Parathyroid adenoma (tissue), 2 donors: Measurements from ENCODE around the gene LRRC10.
A peak's percentile ranks its signal among the peaks of the same experiment; 100 is the strongest.

Experiments
- H2AFZ ChIP-seq: fragments of 300-600 bp; sonication (generic); one replicate; pipeline ENCODE4 v1.7.0; 2017; ENCODE audit warnings: antibody characterized with exemption, mild to moderate bottlenecking
- H3K27ac ChIP-seq: fragments of 300-600 bp; sonication (generic); one replicate; pipeline ENCODE4 v1.7.0; 2017
- H3K27me3 ChIP-seq: fragments of 300-600 bp; sonication (generic); one replicate; pipeline ENCODE4 v1.7.0; 2017; ENCODE audit warnings: low read length; ENCODE audit not compliant: control insufficient read depth, insufficient read depth
- H3K36me3 ChIP-seq: fragments of 300-600 bp; sonication (generic); one replicate; pipeline ENCODE4 v1.7.0; 2017; ENCODE audit warnings: low read length; ENCODE audit not compliant: control insufficient read depth, insufficient read depth
- H3K4me1 ChIP-seq: fragments of 300-600 bp; sonication (generic); one replicate; pipeline ENCODE4 v1.7.0; 2017; ENCODE audit warnings: control low read depth
- H3K4me2 ChIP-seq: fragments of 300-600 bp; sonication (generic); one replicate; pipeline ENCODE4 v1.7.0; 2017; ENCODE audit warnings: low read length
- H3K4me3 ChIP-seq: fragments of 300-600 bp; sonication (generic); one replicate; pipeline ENCODE4 v1.7.0; 2017; ENCODE audit warnings: low read depth, low read length
- H3K79me2 ChIP-seq: fragments of 300-600 bp; sonication (generic); one replicate; pipeline ENCODE4 v1.7.0; 2017; ENCODE audit warnings: control low read depth
- H3K9ac ChIP-seq: fragments of 300-600 bp; sonication (generic); one replicate; pipeline ENCODE4 v1.7.0; 2017; ENCODE audit warnings: mild to moderate bottlenecking
- H3K9me3 ChIP-seq: fragments of 300-600 bp; sonication (generic); one replicate; pipeline ENCODE4 v1.7.0; 2017; ENCODE audit warnings: low read length; ENCODE audit not compliant: control insufficient read depth
- CTCF ChIP-seq: fragments of 300-600 bp; sonication (generic); IDR thresholded peaks from one replicate; pipeline ENCODE4 v1.7.0; 2017; ENCODE audit warnings: antibody characterized with exemption, mild to moderate bottlenecking
- donor health status: primary hyperparathyroidism.

Gene LRRC10

GRCh38 chr12:69639400-69640016, 28.8 kb upstream of the LRRC10 start:
- no peak overlapping the region for H3K27ac ChIP-seq
- no peaks in the 10 kb centered on the region for H3K36me3 ChIP-seq
- no peak overlapping the region for H2AFZ ChIP-seq
- H3K4me3 ChIP-seq, result no peak overlapping the region
- H3K9me3 ChIP-seq, result no peaks in the 10 kb centered on the region
- H3K4me2 ChIP-seq, result no peak overlapping the region
- no peak overlapping the region for H3K9ac ChIP-seq
- no peaks in the 10 kb centered on the region for H3K79me2 ChIP-seq
- peak; percentile 80 for TF ChIP-seq CTCF
- H3K27me3 ChIP-seq, result no peaks in the 10 kb centered on the region
- H3K4me1 ChIP-seq, result no peaks in the 10 kb centered on the region

GRCh38 chr12:69633061-69633460, 22.4 kb upstream of the LRRC10 start:
- Histone ChIP-seq H3K27ac (no peak overlapping the region), H3K27me3 (no peaks in the 10 kb centered on the region), H3K36me3 (no peaks in the 10 kb centered on the region), H3K9me3 (no peaks in the 10 kb centered on the region), H3K4me3 (no peak overlapping the region), H3K4me2 (no peak overlapping the region), H3K79me2 (no peaks in the 10 kb centered on the region), H3K9ac (no peak overlapping the region), H2AFZ (no peak overlapping the region), H3K4me1 (peaks cover 4% of the 10 kb centered on the region)
- TF ChIP-seq CTCF, result no peak

- no peak overlapping the region for H3K4me3 ChIP-seq
- no peak overlapping the region for H3K4me2 ChIP-seq
- TF ChIP-seq CTCF, result no peak
- H3K79me2 ChIP-seq, result no peaks in the 10 kb centered on the region
- no peak overlapping the region for H2AFZ ChIP-seq
- no peaks in the 10 kb centered on the region for H3K27me3 ChIP-seq
- peaks cover 4% of the 10 kb centered on the region for H3K4me1 ChIP-seq
- H3K9ac ChIP-seq, result no peak overlapping the region
- H3K9me3 ChIP-seq, result no peaks in the 10 kb centered on the region
- H3K36me3 ChIP-seq, result no peaks in the 10 kb centered on the region
- H3K27ac ChIP-seq, result no peak overlapping the region
These were observed 19.5 kb upstream of the LRRC10 start for GRCh38 chr12:69630191-69630590.

- no peak overlapping the region for H2AFZ ChIP-seq
- TF ChIP-seq CTCF, result no peak
These were observed 16.8 kb upstream of the LRRC10 start for GRCh38 chr12:69627501-69627900.

GRCh38 chr12:69623970-69624369, 13.3 kb upstream of the LRRC10 start:
- Histone ChIP-seq H3K79me2 (no peaks in the 10 kb centered on the region), H3K36me3 (no peaks in the 10 kb centered on the region), H3K27me3 (no peaks in the 10 kb centered on the region), H3K9me3 (no peaks in the 10 kb centered on the region), H3K27ac (no peak overlapping the region), H3K9ac (no peak overlapping the region), H3K4me3 (no peak overlapping the region), H3K4me1 (no peaks in the 10 kb centered on the region), H2AFZ (no peak overlapping the region), H3K4me2 (no peak overlapping the region)
- no peak for TF ChIP-seq CTCF

More at GRCh38 chr12:69627501-69627900, 16.8 kb upstream of the LRRC10 start:
- Histone ChIP-seq H3K27ac (no peak overlapping the region), H3K4me3 (no peak overlapping the region), H3K27me3 (no peaks in the 10 kb centered on the region), H3K4me1 (peaks cover 4% of the 10 kb centered on the region), H3K36me3 (no peaks in the 10 kb centered on the region), H3K4me2 (no peak overlapping the region), H3K9me3 (no peaks in the 10 kb centered on the region), H3K79me2 (no peaks in the 10 kb centered on the region), H3K9ac (no peak overlapping the region)
